AG04450 (cell line): ENCODE data around the gene NDOR1. TPM values are rescaled to one million over a fixed set of nuclear protein-coding genes. Genes with fewer than 3 reads are reported as not detected.

Experiments
- CTCF ChIA-PET: fragments of 300-600, 350-600 bp; formaldehyde crosslinking; extraction: SDS; loops from one replicate; lab custom pipeline; 2022; ENCODE audit warnings: antibody characterized with exemption, inconsistent platforms; lab: Charles Lee
- POLR2A ChIA-PET: fragments of 350-600 bp; formaldehyde crosslinking; extraction: SDS; loops from one replicate; lab custom pipeline; 2021; ENCODE audit warnings: antibody characterized with exemption, inconsistent platforms; lab: Yijun Ruan, JAX
- DNase-seq: peaks from one replicate; pipeline ENCODE4 v3.0.0-alpha.2; 2011; ENCODE audit warnings: low read depth, low spot score
- H3K27ac ChIP-seq: one replicate; pipeline ENCODE4 v1.5.1; 2012; ENCODE audit warnings: low read depth, low read length, control low read depth
- H3K27me3 ChIP-seq: one replicate; pipeline ENCODE4 v1.6.0; 2012; ENCODE audit warnings: low read length; ENCODE audit not compliant: control insufficient read depth, insufficient read depth
- H3K4me3 ChIP-seq: 2 replicates; pipeline ENCODE4 v1.5.1; 2011; ENCODE audit warnings: mild to moderate bottlenecking, low read depth, low read length, control low read depth
- H3K9me3 ChIP-seq: 2 replicates; pipeline ENCODE4 v1.5.1; 2012; ENCODE audit warnings: low read length; ENCODE audit not compliant: control insufficient read depth, insufficient read depth
- CTCF ChIP-seq: IDR thresholded peaks from 2 replicates; pipeline ENCODE4 v1.5.1; 2011; ENCODE audit warnings: low read depth, low read length, control low read depth, inconsistent platforms
- polyA plus RNA-seq: library from polyadenylated mRNA; depleted of rRNA; stranded (reverse); fragments of >200 nt; gene quantifications from 2 replicates; pipeline ENCODE4 v1.2.3, GENCODE V29; 2011

Gene NDOR1
- polyA plus RNA-seq, 1 experiment = 2.8 TPM

- CTCF ChIA-PET = interaction anchor here (0.5 to 3.7 kb wide), 10 partner anchors 9 to 70 kb away, joined by 3 to 17 read pairs (median 6); partner anchors contain the start of genes RNF224 and TPRN
- TF ChIP-seq CTCF = peak; percentile 58
- H3K4me3 ChIP-seq = peak within 1 kb of the TSS; percentile 94
- H3K27me3 ChIP-seq = no peaks in the 10 kb centered on the region
- H3K9me3 ChIP-seq = no peaks in the 10 kb centered on the region; the same call in 1 of the 2 replicates
- peak; percentile 81 for DNase-seq
- H3K27ac ChIP-seq = peak within 1 kb of the TSS; percentile 96
- POLR2A ChIA-PET = interaction anchor here (0.5 to 3.2 kb wide), 24 partner anchors 8 to 305 kb away, joined by 3 to 38 read pairs (median 5); partner anchors contain the start of genes EXD3, MAN1B1, NDOR1 and NELFB
These were observed 16.8 kb upstream of the NDOR1 start, which contains the start of the genes ANAPC2 and SSNA1 for GRCh38 chr9:137188490-137189296. TSS of gene ANAPC2 (minus strand) at chr9:137188560. CDS start at chr9:137188532, 28 bp downstream. TSS of gene SSNA1 (plus strand) at chr9:137188676. CDS start at chr9:137188727, 51 bp downstream.

GRCh38 chr9:137189297-137190295 lies 15.9 kb upstream of the NDOR1 start:
- ChIA-PET CTCF (interaction anchor here (0.5 to 3.7 kb wide), 10 partner anchors 8 to 71 kb away, joined by 3 to 17 read pairs (median 6); partner anchors contain the start of genes RNF224 and TPRN), POLR2A (interaction anchor here (0.5 to 3.2 kb wide), 24 partner anchors 9 to 306 kb away, joined by 3 to 38 read pairs (median 5); partner anchors contain the start of genes EXD3, MAN1B1, NDOR1 and NELFB)
- H3K9me3 ChIP-seq = no peaks in the 10 kb centered on the region; the same call in 1 of the 2 replicates
- TF ChIP-seq CTCF = no peak
- no peaks in the 10 kb centered on the region for H3K27me3 ChIP-seq
- H3K27ac ChIP-seq = peak overlapping the region; percentile 96
- no peak for DNase-seq
- H3K4me3 ChIP-seq = peak overlapping the region; percentile 94

DNA sequence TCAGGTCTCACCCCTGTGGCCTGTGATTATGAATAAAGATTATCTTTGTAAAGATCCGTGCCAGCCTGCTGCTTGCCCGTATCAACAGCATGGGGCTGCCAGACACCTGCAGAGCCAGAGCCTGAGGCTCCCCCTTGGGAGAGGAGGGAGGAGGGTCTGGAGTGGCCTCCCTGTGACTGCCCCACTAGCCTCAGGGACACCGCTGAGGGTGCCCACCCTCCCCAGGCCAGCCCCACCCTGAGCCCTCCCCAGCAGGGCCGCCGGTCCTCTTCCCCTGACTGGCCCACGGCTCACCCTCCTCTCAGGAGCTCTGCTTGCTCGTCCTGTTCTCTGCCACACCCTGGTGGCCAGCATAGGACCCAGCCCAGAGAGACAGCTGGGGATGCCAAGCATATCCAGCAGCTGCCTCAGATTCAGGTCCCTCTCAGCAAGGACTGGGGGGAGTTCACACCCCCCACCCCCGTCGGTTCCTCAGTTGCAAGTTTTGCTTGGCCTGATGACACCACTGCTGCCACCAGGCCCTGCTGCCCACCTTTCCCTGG lies 15.1 kb upstream of the NDOR1 start:
- ChIA-PET CTCF (interaction anchor here (1.7 to 3.7 kb wide), 2 partner anchors 14 to 46 kb away, joined by 8 to 17 read pairs; no protein-coding TSS in a partner anchor), POLR2A (interaction anchor here (3.2 kb wide), 1 partner anchor 10 kb away, joined by 38 read pairs; the partner anchor contains the start of gene TPRN)
- Histone ChIP-seq H3K27ac (no peak overlapping the region), H3K9me3 (no peaks in the 10 kb centered on the region; the same call in 1 of the 2 replicates), H3K4me3 (no peak overlapping the region), H3K27me3 (no peaks in the 10 kb centered on the region)
- no peak for TF ChIP-seq CTCF
- DNase-seq = no peak

GRCh38 chr9:137191245-137191644 lies 14.3 kb upstream of the NDOR1 start:
- no peak for DNase-seq
- ChIA-PET CTCF (no interaction called here), POLR2A (no interaction called here)
- no peaks in the 10 kb centered on the region for H3K27me3 ChIP-seq
- H3K9me3 ChIP-seq = no peaks in the 10 kb centered on the region; the same call in 1 of the 2 replicates
- H3K27ac ChIP-seq = no peak overlapping the region
- no peak for TF ChIP-seq CTCF
- H3K4me3 ChIP-seq = no peak overlapping the region
